HG03045 (cell line): ENCODE data around the gene PRODH2.

Experiments
- ATAC-seq: cut with Tn5 transposase; IDR thresholded peaks from one replicate; pipeline ENCODE4 v1.9.1; 2021; ENCODE audit warnings: mild to moderate bottlenecking, moderate library complexity; ENCODE audit not compliant: unreplicated experiment

Gene PRODH2

DNA sequence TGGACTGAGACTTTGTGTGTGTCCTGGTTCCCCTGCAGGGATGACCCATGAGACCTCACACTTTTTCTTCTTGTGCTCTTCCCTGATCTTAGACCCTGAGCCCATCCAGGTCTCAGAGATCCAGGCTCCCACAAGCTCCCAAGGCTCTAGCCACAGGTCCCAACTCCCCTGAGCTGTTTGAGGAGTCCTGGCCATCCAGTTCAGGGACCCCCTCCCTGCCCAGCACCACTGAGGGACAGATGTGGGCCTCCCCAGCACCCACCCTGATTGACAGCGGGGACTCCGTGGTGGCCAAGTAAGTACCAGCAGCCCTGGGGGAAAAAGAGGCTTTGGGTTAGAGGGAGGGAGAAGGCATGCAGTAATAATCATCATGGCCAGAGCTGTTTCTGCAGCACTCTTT is 52.9 kb downstream of the PRODH2 start:
- ATAC-seq, result no peak

DNA sequence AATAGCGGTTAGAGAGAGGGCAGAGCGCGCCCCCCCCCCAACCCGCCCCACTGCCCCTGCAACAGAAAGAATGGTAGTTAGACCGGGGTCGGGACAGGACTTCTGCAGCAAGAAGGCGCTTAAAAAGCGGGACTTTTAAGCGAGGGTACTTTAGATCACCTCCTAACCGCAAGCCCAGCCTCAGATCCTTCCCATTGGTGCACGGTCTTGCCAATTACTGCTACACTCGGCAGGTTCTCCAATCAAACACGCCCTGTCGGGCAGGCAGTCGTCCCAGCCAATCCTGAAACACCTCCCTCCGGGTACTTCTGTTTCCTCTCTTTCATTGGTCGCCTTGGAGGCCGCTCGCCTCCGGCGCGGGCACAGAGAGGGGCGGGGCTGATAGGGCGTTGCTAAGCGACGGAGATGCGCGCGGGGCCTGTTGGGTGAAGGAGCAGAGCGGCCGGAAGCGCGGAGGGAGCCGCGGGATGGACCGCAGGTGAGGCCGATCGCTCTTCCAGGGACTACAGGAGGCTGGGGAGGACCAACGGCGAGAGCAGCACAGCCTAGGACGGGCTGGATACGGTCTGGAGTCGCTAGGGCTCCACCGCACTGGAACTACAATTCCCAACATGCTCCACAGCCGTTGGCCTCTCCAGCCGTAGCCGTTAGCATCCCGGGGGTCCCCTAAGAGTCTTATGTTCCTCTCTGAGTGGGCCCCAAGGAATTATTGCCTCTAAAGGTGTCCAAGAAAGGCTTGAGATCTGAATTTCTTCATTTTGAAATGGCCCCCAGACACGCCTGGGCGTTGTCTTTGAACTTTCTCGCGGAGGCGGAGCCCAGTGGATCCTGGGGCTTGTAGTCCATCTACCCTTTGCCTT is 54.7 kb downstream of the PRODH2 start, which contains the start of gene PROSER3:
TSS of gene PROSER3 (plus strand) at position 428 of the 860 bp plus-strand sequence. CDS start at position 468, 40 bp downstream.
- ATAC-seq, result peak; percentile 90

GRCh38 chr19:35757231-35757748 is 55.4 kb downstream of the PRODH2 start:
- no peak for ATAC-seq

- ATAC-seq, result no peak
These were observed 56.0 kb downstream of the PRODH2 start, which contains the start of gene HSPB6 for GRCh38 chr19:35756377-35757230. Gene HSPB6, minus strand, starts transcription at chr19:35757029. Its CDS starts 21 bp downstream, at chr19:35757008.

DNA sequence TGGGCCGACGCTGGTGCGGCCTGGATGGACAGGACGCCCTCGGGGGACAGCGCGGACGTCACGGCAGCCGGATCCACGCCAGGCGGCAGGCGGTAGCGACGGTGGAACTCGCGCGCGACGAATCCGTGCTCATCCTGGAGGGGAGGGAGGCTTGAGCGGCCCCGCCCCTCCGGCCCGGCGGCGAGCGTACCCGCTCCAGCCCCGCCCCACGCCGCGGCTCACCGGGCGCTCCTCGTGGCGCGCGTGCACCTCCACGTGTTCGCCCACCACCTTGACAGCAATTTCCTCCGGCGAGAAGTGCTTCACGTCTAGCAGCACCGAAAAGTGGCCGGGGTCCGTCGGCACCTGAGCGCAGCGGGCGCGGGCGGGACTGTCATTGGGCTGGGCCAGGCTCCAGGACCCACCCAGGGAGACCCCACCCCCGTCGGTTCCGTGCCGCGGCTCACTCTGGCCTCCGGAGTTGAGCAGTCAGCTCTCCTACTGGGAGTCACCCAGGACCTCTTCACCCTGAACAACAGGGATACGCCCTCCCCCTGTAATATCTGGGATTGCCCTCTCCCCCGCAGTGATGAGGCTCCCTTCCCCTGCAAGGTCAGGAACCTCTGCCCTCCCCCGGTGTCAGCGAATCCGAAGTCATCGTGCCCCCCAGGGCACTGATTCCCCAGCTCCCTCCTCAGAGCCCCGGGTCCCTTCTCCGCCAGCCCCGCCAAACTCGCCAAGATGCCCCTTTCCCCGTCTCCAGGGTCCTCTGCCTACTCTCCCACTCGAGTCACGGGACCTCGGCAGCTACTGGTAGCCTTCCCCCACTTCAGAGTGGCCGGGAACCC is 56.9 kb downstream of the PRODH2 start:
- no peak for ATAC-seq

DNA sequence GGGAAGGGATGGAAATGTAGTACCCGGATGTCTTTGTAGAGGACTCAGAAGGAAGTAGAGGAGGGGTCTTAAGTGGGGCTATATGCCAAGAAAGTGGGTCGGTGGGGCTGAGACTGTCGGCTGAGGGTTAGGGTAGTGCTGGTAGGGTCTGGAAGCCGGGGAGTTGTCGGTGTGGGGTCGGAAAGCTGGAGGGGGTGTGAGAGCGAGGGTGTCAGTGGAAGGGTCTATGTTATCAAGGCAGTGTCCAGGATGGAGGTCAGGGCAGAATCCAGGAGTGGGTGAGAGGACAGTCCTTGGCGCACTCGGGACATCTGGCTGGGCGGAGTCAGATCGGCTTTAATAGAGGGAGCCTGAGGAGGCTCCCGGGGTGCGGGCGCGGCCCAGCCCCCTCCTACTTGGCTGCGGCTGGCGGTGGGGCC is 57.5 kb downstream of the PRODH2 start:
- no peak for ATAC-seq

GRCh38 chr19:35754370-35755130 is 58.1 kb downstream of the PRODH2 start:
- no peak for ATAC-seq

- no peak for ATAC-seq
These were observed 58.8 kb downstream of the PRODH2 start for GRCh38 chr19:35753634-35754369.

- no peak for ATAC-seq
These were observed 59.8 kb downstream of the PRODH2 start for GRCh38 chr19:35752746-35753350.

- ATAC-seq, result no peak
These were observed 60.6 kb downstream of the PRODH2 start for GRCh38 chr19:35751839-35752745.

GRCh38 chr19:35750167-35750566 is 62.5 kb downstream of the PRODH2 start:
- ATAC-seq, result no peak
